Thyroid gland (tissue), 4 donors: ENCODE data around the gene MPP1. TPM values are rescaled to one million over a fixed set of nuclear protein-coding genes. Genes with fewer than 3 reads are reported as not detected.

Experiments
- DNase-seq, 2 donors: peaks; one replicate each; pipeline ENCODE4 v3.0.0-alpha.2; 2019
- H3K27ac ChIP-seq, 3 donors: fragments of 200-600 bp; sonication (generic); 1 replicate in 2 of 3; 2 replicates in 1 of 3; pipeline ENCODE4 v1.5.1; 2016 to 2019; ENCODE audit warnings: mild to moderate bottlenecking in 1 of 3, moderate library complexity in 1 of 3
- H3K27me3 ChIP-seq: fragments of 200-600 bp; sonication (generic); one replicate; pipeline ENCODE4 v1.5.1; 2019
- H3K36me3 ChIP-seq, 2 donors: fragments of 200-600 bp; sonication (generic); one replicate each; pipeline ENCODE4 v1.5.1; 2016 to 2019
- H3K4me1 ChIP-seq, 2 donors: fragments of 200-600 bp; sonication (generic); one replicate each; pipeline ENCODE4 v1.5.1; 2017 to 2019
- H3K4me3 ChIP-seq, 3 donors: fragments of 200-600 bp; sonication (generic); replicated peaks in 1 of 3; 1 replicate in 2 of 3; 2 replicates in 1 of 3; pipeline ENCODE4 v1.5.1; 2016; ENCODE audit warnings: mild to moderate bottlenecking in 1 of 3
- H3K9me3 ChIP-seq: fragments of 200-600 bp; sonication (generic); one replicate; pipeline ENCODE4 v1.5.1; 2017
- POLR2A ChIP-seq, 2 donors: fragments of 450-650 bp; IDR thresholded peaks; one replicate each; pipeline ENCODE4 v1.6.1; 2017; ENCODE audit warnings: antibody characterized with exemption in 2 of 2, mild to moderate bottlenecking in 2 of 2, moderate library complexity in 1 of 2
- WGBS, 2 donors: methylation state at CpG; one replicate each; pipeline ENCODE4 v1.1.5; 2017; 5-methylcytosine and 5-hydroxymethylcytosine counted together
- intact Hi-C: fragments of 100-400 bp; cut with DNase I; formaldehyde crosslinking; loops from one replicate; pipeline ENCODE4 v1.15.1; 2023
- total RNA-seq, 4 donors: library from RNA; depleted of rRNA; stranded (reverse); fragments of >200 nt; gene quantifications; one replicate each; pipeline ENCODE4 v1.2.3, GENCODE V29; 2016
- TF ChIP-seq, protein P1 (sequence below), 6 experiments: fragments of 200-600 bp in 3 of 6; fragments of 450-650 bp in 3 of 6; sonication (generic) in 3 of 6; IDR thresholded peaks; one replicate each; pipeline ENCODE4 v1.5.1; 2016 to 2019; ENCODE audit warnings: antibody characterized with exemption in 6 of 6, mild to moderate bottlenecking in 2 of 6, inconsistent platforms in 1 of 6, moderate library complexity in 1 of 6

MPP1 gene
- total RNA-seq, 4 donors from 2014 or later: 26.8 to 47.3 (median 28.8) TPM

DNA sequence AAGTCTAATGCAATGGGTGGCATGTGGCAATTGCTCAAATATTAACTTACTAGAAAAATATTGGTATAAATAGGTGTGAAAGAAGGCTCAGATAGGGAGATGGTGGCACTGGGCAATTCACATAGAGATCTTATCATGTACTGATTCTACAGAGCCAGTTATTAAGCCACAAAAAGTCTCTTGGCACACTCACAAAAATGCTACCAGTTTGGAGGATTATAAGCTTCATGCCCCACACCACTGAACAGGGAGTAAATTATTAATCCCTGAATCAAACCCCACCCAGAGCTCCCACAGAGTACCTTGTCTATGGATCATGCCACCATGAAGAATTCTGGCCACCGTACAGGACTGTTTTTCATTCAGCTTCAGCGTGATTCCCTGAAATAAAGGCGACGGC is 13.8 kb downstream of the MPP1 start:
- H3K9me3 ChIP-seq: no peaks in the 10 kb centered on the region
- H3K4me3 ChIP-seq: no peak overlapping the region
- no peaks in the 10 kb centered on the region for H3K4me1 ChIP-seq
- H3K36me3 ChIP-seq: no peaks in the 10 kb centered on the region
- TF ChIP-seq POLR2A (IDR thresholded peaks at IDR 0.05): no peak
- TF ChIP-seq, protein P1, sequence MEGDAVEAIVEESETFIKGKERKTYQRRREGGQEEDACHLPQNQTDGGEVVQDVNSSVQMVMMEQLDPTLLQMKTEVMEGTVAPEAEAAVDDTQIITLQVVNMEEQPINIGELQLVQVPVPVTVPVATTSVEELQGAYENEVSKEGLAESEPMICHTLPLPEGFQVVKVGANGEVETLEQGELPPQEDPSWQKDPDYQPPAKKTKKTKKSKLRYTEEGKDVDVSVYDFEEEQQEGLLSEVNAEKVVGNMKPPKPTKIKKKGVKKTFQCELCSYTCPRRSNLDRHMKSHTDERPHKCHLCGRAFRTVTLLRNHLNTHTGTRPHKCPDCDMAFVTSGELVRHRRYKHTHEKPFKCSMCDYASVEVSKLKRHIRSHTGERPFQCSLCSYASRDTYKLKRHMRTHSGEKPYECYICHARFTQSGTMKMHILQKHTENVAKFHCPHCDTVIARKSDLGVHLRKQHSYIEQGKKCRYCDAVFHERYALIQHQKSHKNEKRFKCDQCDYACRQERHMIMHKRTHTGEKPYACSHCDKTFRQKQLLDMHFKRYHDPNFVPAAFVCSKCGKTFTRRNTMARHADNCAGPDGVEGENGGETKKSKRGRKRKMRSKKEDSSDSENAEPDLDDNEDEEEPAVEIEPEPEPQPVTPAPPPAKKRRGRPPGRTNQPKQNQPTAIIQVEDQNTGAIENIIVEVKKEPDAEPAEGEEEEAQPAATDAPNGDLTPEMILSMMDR (IDR thresholded peaks at IDR 0.05): no peak
- H3K27me3 ChIP-seq: no peaks in the 10 kb centered on the region
- intact Hi-C loops: no loop called here
- WGBS, 2 donors: 71 to 99% methylated on average over 4 of the region's 4 CpGs
- DNase-seq: no peak
- H3K27ac ChIP-seq: no peak overlapping the region

DNA sequence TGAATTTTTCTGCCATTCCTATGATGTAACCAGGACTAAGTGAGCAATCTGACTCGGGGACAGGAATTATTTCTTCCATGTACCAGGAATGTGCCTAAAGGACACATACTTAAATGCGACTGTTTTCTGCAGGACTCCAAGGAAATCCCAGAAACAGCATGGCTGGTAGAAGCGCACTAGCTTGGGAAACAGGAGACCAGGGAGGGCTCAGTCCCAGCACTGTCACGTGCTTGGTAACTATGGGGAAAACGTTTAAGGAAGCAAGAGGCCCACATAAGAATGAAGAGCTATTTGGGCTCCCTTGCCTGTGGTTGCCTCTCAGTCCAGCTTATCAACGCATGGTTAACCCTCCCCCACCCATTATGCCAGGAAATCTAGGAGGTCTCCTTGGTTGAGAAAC is 19.6 kb downstream of the MPP1 start:
- no peaks in the 10 kb centered on the region for H3K4me1 ChIP-seq
- no peak for DNase-seq
- no peaks in the 10 kb centered on the region for H3K27me3 ChIP-seq
- intact Hi-C loops: no loop called here
- WGBS, 2 donors: 39 to 60% methylated on average over 3 to 6 of the region's 6 CpGs
- H3K9me3 ChIP-seq: no peaks in the 10 kb centered on the region
- no peak overlapping the region for H3K27ac ChIP-seq
- H3K36me3 ChIP-seq: no peaks in the 10 kb centered on the region
- no peak for TF ChIP-seq POLR2A (IDR thresholded peaks at IDR 0.05)
- TF ChIP-seq, protein P1 (IDR thresholded peaks at IDR 0.05): no peak
- H3K4me3 ChIP-seq: no peak overlapping the region

DNA sequence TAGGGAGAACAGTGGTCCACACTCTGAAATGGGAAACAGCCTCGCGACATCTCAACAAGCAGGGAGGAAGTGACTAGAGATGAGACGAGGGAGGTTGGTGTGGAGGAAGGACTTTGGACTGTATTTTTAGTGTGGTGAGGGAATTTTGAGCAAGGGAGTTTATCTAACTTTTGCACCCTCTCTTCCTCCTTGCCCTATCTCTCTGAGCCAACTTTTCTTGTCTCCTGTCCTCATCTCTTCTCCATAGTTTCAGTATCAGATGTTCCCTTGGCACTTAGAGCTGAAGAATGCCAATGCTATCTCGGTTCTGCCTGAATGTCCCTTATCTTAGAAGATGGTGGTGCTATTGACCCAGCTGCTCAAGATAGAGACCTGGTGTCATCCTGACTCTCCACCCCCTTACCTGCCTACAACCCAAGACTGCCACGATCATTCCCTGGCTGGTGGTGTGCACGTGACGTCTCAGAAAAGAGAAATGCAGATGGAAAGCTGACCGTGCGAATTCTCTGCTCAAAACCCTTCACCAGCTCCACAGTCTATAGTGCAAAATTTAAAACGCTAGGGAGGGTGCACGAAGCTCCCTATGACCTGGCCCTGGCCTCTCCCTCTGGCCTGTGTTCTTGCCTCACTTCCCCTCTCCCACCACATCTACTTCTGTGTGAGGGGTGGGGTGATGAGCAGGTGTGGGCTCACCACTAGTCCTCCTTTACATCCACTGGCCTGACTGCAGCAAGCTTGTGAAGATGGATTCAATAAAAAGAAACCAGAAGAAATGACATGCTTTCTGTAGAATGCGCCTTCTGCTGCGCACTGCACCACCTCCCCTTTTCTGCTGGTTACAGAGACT is 20.9 kb downstream of the MPP1 start:
- 81 to 94% methylated on average over 13 of the region's 13 CpGs for WGBS, 2 donors
- DNase-seq: no peak
- Histone ChIP-seq H3K36me3 (no peaks in the 10 kb centered on the region), H3K9me3 (no peaks in the 10 kb centered on the region), H3K4me1 (no peaks in the 10 kb centered on the region), H3K4me3 (no peak overlapping the region), H3K27ac (no peak overlapping the region), H3K27me3 (no peaks in the 10 kb centered on the region)
- intact Hi-C loops: no loop called here
- TF ChIP-seq, protein P1 (IDR thresholded peaks at IDR 0.05): no peak
- no peak for TF ChIP-seq POLR2A (IDR thresholded peaks at IDR 0.05)

DNA sequence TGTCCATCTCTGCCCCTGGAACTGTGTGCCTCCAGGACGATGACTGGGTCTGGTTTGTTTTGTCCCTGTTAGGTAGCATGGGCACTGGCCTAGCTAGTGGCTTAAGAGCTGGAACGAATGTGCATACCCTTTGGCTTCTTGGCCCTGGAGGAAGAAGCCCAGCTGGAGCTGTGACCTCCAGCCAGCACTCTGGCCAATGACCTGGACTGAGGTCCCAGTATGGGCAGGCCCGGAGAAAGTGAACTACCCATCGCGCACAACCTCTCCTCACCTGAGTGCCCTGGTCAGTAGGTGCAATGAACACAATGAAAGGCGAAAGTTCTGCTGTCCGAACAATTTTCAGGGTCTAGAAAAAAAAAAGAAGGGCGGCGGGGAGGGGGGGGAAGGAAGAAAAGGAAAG is 24.3 kb downstream of the MPP1 start:
- Histone ChIP-seq H3K9me3 (no peaks in the 10 kb centered on the region), H3K36me3 (peaks cover 0 to 4% of the 10 kb centered on the region in 2 donors), H3K27ac (no peak overlapping the region), H3K4me1 (peaks cover 0 to 2% of the 10 kb centered on the region in 2 donors), H3K27me3 (no peaks in the 10 kb centered on the region), H3K4me3 (no peak overlapping the region)
- DNase-seq: no peak
- 98 to 100% methylated on average over 6 to 7 of the region's 9 CpGs for WGBS, 2 donors
- intact Hi-C loops: no loop called here
- TF ChIP-seq, protein P1 (IDR thresholded peaks at IDR 0.05): no peak
- no peak for TF ChIP-seq POLR2A (IDR thresholded peaks at IDR 0.05)

DNA sequence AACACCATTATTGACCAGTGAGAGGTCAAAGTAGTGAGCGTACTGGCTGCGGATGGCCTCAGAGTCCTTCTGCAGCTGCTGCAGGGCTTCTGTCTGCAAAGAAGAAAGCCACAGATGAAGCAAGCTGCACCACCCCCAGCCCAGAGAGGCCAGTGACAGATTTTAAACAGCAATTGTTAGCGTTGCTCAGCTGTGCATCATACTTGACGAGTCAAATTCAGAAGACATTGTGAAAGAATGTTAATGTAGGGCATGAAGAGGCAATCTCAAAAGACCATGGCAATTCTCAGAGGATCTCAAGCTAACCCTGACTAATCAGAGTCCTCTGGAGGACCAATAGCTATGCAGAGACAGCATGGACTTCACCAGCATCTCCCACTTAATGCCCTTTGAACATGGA is 26.0 kb downstream of the MPP1 start:
- Histone ChIP-seq H3K27ac (no peak overlapping the region), H3K9me3 (no peaks in the 10 kb centered on the region), H3K4me1 (peaks cover 0 to 15% of the 10 kb centered on the region in 2 donors), H3K27me3 (no peaks in the 10 kb centered on the region), H3K4me3 (no peak overlapping the region), H3K36me3 (peaks cover 0 to 6% of the 10 kb centered on the region in 2 donors)
- 94 to 100% methylated on average over 3 of the region's 4 CpGs for WGBS, 2 donors
- intact Hi-C loops: no loop called here
- no peak for TF ChIP-seq POLR2A (IDR thresholded peaks at IDR 0.05)
- TF ChIP-seq, protein P1 (IDR thresholded peaks at IDR 0.05): no peak
- DNase-seq: no peak
